ENCODE data around the gene ITGBL1.

Gene ITGBL1

DNA sequence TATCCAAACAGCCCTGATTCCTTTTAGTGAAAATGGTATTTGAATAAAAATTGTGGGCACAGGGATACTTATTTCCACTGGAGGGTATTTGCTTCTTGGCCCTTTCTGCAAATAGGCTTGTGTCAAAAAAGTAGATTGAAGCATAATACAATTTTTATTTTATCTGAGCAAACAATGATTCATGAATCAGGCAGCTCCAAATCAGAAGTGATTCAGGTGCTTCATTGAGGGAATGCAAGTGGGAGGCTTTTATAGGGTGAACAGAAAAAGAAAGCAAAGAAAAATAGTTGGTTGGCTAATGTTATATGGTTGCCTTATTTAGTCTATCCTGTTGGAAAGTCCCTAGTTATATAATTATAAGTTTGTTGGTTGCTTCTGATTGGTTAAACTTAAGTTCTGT lies 117.9 kb downstream of the ITGBL1 start:
- no peak for DNase-seq

DNA sequence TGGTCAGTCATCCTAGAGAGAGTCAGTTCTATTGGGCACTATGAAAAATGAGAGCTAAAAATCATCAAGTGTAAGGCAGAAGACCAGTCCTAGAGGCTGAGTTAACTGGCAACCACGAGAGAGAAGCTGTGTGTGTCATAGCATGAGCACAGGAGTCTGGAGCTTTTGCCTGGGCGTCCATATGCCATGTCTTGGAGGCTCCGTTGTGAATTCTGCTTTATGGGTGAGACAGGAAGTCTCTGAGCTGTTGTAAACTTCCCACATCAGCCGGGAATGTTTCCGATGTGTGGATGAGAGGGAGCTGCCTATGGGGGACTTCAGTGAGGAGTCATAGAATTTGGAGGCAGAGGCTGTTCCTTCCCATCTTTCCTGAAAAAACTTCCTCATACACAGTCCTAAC lies 120.0 kb downstream of the ITGBL1 start:
- DNase-seq = no peak

DNA sequence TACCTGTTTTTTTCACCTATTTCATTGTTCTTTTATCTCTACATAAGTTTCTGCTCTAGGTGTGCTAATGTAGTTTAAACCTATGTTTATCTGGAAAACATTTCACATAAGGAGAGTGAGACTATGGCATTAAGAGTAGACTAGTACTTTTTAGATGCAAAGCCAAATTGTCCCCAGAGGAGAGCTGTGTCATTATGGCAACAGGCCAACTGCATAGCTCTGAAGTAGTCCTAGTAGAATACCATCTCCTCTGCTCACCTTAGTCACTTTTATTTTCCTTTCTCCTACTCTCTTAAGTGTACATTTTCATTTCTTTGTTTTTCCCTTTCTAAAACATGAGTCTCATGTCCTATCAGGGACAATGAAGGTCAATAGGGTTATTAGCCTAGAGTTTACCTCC lies 123.1 kb downstream of the ITGBL1 start:
- DNase-seq = no peak

DNA sequence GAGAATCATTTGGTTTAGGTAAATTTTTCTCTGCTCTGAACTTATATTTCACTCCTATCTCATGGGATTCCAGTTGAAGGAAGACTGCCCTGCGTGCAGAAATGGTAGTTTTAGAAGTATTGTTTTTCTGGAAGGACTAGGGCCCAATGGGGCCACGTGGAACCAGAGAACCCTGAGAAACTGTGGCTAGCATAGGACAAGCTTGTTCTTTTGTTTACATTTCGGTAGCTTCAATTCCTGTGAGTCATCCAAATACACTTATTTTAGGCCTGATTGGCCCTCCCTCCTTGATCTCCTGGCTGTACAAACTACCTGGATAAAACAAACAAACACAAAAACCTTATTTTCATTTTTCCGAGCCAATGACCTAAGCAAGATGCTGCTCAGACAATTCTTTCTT lies 124.0 kb downstream of the ITGBL1 start:
- DNase-seq = no peak

DNA sequence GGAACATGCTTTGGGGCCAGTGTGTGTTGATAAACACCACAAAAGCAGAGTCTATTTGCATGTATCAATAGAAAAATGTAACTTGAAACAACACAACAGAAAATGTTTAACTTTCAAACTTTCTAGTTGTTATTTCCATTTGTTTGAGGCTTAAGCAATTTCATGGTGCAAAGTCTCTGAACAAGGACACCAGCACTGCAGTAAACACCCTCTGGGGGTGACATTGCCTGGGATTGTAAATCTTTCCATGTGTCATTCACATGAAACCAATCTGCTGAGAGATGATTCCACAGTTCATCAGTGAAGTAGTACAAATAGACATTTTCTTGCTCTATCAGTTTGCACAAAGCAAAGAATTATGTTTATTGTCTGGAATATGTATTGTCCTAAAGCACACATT lies 124.5 kb downstream of the ITGBL1 start:
- DNase-seq = no peak

DNA sequence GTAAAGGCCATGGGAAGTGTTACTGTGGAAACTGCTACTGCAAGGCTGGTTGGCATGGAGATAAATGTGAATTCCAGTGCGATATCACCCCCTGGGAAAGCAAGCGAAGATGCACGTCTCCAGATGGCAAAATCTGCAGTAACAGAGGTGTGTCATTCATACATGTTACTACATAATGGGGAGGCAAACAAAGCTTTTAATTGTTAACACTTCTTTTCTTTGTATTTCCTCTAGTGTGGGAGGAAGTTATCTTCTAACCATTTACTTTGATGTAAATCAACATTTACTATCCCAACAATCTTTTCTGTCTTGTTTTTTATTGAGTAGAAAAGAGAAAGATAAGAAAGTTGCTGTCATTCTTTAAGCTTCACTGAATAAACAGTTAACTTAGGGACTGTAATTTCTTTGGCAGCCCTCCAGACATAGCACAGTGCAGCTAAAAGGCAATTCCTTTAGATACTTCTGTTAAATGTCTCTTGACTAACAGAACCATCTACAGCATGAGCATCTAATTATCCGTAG lies 126.9 kb downstream of the ITGBL1 start:
- DNase-seq = no peak

DNA sequence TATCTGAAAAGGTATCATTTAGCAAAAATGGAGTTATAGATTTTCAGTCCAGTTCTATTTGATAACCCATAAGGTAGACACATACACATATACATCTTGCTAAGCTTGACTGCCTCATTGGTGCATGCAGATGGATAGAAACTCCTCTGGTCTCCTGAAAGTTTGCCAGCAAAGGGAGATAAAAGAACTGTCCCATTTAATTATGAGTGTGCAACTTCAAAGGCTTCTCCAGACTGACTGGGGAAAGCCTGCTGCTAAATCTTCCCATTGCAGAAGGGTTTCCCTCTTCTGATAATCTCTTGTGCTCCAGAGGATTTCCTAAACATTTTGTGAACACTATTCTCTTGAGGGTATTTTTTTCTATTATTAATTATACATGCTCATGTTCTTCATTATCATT lies 131.9 kb downstream of the ITGBL1 start:
- no peak for DNase-seq

DNA sequence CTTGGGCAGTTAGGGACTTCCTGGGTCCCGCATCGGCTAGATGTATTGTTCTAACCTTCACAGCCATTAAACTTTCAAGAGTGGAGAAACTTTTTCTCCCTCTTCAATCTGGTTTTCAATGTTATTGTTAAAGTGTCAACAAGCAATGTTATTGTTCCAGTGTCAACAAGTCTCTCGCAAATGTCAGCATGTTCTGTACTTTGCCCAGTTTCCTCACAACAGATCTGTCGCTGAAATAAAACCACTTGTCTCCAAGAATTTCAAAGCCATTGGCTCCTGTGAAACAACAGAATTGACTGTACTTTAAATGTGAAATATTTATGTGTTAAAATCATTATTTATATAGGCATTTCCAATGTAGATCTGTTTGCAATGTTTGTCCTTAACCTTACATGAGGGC lies 138.0 kb downstream of the ITGBL1 start:
- DNase-seq = no peak

DNA sequence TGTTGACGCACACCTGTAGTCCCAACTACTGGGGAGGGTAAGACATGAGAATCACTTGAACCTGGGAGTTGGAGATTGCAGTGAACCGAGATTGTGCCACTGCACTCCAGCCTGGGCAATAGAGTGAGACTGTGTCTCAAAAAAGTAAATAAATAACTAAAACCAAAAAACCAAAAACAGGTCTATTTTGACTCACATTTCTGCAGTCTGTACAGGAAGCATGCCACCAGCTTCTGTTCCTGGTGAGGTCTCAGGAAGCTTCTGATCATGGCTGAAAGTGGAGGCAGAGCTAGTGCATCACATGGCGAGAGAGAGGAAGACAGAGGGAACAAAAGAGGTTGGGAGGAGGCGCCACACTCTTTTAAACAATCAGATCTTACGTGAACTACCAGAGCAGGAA lies 142.5 kb downstream of the ITGBL1 start:
- DNase-seq = no peak

DNA sequence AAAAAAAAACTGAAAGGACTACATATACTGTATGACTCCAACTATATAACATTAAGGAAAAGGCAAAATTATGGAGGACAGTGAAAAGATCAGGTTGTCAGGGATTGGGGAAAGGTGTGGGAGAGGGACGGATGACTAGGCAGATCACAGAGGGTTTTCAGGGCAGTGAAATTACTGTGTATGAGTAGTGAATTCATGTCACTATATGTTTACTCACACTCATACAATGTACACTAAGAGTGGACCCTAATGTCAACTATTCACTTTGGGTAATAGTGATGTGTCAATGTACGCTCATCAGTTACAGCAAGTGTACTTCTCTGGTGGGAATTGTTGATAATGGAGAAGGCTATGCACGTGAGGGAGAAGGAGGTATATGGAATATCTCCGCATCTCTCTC lies 144.3 kb downstream of the ITGBL1 start:
- no peak for DNase-seq

DNA sequence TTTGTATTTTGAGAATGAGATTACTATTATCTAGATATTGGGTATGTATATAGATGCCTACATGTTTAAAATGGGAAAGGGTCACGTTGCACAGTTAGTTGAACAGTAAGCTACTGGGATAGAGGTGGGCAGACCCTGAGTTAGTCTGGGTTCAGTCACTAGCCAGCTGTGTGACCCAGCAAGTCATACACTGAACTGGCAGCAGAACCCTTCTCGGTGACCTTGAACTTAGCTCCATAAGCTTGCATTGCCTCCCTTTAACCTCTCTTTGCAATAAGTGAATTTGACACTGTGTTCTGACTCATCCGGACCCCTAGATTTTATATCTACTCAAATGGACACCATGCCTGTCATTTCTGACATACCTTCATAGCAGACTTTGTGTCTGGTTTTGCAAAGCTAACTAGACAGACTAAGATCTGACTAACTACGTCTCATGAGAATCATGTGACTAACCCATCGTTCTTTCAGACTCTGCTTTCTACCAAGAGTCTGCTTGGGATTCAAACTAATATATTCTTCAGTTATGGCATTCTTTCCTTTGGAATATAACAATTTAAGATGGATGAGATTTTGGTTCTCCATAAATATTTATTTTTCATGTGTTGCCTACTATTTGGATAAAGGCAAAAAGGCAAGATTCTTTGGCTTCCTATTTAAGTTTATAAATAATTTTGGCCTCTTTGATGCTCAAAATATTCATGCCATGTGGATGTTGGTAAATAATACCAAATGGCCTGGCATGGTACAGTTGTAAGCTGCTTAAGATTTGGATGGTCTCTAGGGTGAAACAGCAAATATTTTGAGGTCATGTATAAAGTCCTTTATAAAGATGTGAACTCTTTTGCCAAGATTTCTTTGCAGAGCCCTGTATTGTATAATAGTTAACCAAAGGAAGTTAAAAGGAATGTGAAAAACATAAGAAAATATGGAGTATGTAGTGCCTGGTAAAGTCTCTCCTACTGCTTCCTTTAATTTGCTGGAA lies 159.3 kb downstream of the ITGBL1 start:
- no peak for DNase-seq

DNA sequence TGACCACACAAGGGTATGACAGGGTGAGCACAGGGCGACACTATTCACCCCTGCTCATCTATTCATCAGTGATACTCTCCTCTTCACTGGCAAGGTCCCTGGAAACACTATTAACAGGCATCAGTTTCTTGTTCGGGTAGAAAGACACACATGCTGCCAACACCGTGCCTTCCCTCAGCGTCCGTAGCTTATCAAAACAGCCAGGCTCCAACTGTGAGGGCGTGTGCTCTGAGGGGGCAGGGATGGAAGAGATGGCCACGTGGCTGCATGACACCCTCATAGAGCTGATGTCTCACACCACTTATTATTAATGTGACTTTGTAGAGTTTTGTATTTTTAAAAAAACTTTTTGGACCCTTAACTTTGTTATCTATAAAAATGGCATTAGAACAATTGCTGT lies 160.3 kb downstream of the ITGBL1 start:
- no peak for DNase-seq

DNA sequence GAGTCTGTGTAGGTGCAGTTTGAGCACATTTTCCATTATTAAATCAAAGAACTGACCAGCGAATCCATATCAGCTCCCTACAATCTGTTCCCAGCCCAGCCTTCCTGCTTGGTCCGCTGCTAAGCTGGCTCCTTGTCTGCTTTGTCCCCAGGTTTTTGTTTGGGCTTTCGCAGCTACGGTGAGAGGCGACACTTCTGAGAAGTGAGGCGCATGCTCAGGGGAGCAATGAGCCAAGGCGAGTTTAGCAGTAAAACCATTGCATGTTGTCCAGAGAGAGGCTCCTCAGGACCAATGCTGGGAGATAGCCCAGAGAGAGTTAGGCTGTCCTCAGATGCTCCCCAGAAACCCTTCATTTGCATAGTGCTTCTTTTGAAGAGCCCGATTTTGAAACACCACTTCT lies 162.0 kb downstream of the ITGBL1 start:
- no peak for DNase-seq

DNA sequence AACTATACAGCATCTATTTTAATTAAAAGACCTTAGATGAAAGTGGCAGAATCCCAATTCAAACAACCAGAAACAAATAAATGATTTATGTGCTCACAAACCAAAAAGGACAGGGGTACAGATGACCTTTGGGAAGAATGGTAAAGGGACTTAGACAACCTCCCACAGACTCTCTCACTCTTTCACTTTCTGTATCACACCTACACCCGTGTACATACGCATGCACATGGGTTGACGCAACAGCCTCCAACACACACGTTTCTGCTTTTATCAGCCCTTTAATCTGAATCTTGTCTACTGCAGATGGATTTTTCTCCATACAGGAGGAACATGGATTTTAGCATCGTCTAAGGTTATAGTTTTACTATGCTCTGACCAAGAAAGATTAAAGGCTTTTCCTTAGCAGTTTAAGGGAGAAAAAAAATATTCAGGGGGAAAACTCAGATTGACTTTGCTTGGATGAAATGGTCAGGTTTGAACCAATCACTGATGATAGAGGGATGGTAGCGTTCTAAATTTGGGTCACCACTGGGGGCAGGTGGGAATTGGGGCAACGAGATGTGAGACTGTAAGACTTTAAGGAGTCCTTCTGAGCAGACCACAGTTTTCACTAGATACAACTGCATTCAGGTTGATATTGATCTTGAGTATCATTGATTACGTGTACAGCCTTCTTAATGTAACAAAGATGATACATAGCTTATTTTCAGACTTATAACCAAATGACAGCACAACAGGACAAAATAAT lies 166.1 kb downstream of the ITGBL1 start:
- DNase-seq = no peak

DNA sequence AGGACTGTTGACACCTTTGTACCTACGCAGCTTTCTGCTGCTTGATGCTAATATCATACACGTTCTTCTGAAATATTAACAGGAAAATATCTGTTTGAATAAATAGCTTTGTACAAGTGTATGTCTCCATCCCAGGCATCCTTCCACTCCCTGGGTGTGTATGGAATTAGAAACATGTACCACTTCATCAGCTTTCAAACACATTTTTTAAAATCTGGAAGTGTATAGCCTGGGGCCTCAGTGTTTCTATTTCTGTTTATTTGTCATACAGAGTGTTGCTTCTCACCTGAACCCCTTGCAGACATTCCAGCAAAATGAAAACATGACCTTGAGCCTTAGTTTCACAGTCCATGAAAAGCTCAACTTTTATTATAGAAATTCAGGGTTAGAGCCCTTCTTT lies 168.6 kb downstream of the ITGBL1 start:
- no peak for DNase-seq

DNA sequence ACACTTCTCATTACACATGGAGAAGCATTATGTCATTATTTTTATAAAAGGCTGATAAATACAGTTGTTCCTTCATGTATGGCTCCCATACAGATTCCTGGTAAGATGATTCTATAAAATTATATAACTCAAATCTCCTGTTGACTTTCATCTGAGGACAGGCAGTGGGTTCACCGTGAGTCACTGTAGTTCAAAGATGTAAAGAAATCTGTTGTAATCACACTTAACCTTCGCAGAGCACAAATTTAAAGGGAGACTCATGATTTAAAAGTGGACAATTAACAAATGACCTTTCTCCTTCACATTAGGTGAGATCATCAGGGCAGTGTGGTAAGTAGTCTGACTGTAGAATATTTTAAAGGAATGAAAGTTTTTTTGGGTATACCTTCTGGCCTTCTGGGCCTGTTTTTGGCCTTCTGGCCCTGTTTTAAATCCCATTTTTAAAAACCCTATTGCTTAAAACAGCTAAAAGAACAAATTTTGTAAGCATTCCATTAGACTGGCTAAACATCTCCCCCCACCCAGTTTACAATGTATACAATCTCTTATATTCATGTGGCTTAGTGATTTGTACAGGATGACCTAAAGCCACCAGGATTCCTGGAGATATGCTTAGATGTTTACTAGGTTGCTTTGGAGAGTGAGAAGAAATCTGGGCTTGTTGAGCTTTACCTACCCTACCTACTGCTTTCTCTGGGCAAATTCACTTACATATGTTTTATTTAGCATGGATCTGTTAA lies 171.2 kb downstream of the ITGBL1 start:
- DNase-seq = no peak

DNA sequence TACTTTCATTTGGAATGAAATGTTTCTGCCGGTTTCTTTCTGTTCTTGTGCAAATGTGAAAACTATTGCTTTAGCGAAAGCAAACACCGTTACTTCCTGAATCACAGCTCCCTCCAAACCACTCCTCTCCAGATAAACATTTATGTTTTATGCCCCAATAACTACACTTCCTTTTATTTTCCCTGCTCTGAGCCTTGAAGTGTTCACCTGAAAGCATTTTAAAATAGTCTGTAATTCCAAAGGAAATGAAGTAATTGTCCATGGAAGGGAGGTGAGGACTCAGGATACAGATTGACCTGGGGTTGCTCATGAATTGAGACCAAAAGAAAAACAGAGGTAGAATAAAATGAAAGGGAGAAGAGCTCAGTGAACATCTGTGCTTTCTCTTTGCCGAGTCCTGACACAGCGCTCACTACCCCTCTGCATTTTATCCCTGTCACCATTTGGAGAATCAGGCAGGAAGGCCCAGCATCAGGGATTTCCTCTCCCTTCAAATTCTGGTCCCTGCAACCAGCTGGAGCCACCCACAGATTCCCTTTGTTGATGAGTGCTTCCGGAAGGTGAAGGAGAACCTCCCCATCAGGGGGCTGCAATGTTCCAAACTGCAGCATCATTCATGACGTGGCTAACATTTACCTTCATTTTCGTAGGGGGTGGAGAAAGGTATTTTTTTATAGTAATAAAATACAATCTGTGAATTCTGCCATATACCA lies 171.9 kb downstream of the ITGBL1 start:
- DNase-seq = no peak

DNA sequence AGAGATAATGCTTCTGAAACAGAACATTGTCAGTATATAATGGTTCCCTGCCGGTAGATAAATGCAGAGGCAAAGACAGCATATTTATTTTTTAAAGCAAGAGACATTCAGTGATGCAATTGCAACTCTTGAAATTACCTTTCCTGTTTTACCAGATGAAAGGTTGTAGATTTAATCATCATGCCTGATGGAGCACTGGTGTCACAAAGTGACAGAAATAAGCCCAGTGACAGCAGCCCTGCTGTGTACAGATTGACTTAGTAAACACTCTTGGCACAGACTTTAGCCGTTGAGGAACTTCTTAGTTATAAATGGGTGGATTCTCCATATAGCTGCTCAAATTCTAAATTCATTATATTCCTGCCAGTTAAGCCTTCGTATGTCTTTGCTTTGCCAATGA lies 172.5 kb downstream of the ITGBL1 start:
- no peak for DNase-seq

DNA sequence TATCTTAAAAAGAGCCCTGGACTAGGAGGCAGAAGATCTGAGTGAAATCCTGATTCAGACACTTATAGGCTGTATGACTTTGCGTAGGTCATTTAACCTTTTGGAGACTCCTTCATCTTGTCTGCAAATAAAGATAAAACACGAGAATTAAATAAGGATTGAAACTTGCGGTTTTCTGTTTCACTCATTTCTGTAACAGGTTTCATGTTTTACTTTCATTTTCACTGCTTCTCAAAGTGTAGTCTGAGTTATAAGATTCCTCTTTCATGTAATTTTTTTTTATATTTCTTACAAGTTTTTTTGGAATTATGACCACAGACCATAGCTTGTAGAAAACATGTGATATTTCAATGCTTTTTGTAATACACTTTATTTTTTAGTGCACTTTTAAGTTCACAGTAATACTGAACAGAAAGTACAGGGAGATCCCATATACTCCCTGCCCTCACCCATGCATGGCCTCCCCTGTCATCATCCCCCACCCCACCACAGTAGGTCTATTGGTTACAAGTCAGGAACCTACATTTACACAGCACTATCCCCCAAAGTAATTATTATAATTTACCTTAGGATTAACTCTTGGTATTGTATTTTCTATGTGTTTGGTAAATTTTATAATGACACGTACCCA lies 174.6 kb downstream of the ITGBL1 start:
- no peak for DNase-seq

DNA sequence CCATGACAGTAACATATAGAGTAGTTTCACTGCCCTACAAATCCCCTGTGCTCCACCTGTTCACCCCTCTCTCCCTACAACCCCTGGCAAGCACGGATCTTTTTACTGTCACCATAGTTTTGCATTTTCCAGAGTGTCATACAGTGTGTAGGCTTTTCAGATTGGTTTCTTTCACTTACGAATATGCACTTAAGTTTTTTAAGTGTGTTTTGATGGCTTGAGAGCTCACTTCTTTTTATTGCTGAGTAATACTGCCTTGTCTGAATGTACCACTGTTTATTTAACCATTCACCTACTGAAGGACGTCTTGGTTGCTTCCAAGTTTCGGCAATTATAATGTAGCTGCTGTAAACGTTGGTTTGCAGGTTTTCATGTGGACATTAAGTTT lies 175.1 kb downstream of the ITGBL1 start:
- DNase-seq = no peak

DNA sequence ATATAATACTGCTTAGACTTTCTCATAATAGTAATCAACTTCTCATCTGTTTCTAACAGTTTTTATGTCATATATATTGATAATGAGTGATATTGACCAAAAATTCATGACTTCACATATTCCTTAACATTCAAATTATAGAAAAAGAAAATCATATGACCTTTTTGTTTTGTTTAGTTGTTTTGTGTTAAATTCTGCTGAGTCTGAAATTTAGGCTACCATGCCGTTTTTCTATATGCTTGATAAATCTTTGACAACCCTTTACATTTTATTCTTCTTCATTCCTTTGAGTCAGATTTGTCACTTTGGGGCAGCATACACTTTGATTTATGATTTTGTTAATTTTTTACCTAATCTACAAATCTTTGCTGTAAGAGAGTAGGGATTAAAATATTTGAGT lies 176.4 kb downstream of the ITGBL1 start:
- no peak for DNase-seq

DNA sequence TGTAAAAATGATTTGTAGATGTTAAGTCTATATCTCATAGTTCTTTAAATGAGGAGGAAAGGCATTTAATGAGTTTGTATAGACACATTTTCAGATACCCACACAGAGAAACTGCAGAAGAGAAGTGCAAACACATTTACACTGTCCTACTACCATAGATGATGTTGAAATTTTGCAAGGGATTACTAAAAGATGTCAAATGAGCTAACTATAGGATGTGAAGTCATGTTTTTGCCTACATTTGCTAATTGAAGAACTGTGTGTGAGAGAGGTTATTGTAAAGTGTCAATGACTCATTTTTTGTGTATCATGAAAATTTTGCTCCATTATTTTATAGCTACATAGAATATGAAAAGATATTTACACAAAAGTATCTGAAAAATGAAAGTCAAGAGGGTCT lies 178.9 kb downstream of the ITGBL1 start:
- no peak for DNase-seq

Measured in 8988T (cell line).